K562 (cell line): ENCODE data around the gene TUBGCP6. TPM values are rescaled to one million over a fixed set of nuclear protein-coding genes. Genes with fewer than 3 reads are reported as not detected.

Source experiments
- ATAC-seq: fragments of 200-7000 bp; cut with Tn5 transposase; 3 replicates; pipeline ENCODE4 v1.9.1; 2020; ENCODE audit warnings: moderate library complexity
- BruUV-seq: library from RNA; stranded (reverse); fragments of 400-500 nt; replicated peaks from 2 replicates; lab custom pipeline; 2021; lab: Mats Ljungman, UMichigan
- CTCF ChIA-PET: fragments of 300-600 bp; formaldehyde crosslinking; extraction: SDS; loops from one replicate; lab custom pipeline; 2021; ENCODE audit warnings: low intra/inter-chr PET ratio; lab: Yijun Ruan, JAX
- POLR2A ChIA-PET: fragments of 300-600, 350-650 bp; sonication (Branson Sonifier 250); formaldehyde crosslinking; extraction: SDS; loops from one replicate; lab custom pipeline; 2021; ENCODE audit warnings: antibody characterized with exemption, inconsistent platforms; lab: Yijun Ruan, JAX
- DNase-seq, 4 experiments: peaks; one replicate each; pipeline versions ENCODE4 v3.0.0 to v3.0.0-alpha.2; 2011 to 2018; ENCODE audit warnings: low spot score in 3 of 4, mixed read lengths in 3 of 4; ENCODE audit errors: extremely low read depth in 1 of 4
- FAIRE-seq: peaks from 2 replicates; lab custom pipeline; 2011; peaks lifted over from hg19 to GRCh38; lab: Jason Lieb, UNC
- H2AFZ ChIP-seq: 2 replicates; pipeline ENCODE4 v1.6.0; 2011; ENCODE audit warnings: low read depth, low read length, control low read depth, inconsistent platforms
- H3K27ac ChIP-seq: fragments of 200-600 bp; 3 replicates; pipeline ENCODE4 v1.8.0; 2011; ENCODE audit warnings: low read depth, mild to moderate bottlenecking, control low read depth, inconsistent platforms, low read length, moderate library complexity, mixed read lengths; ENCODE audit errors: extremely low read depth
- H3K27me3 ChIP-seq, 2 experiments: fragments of 300-600 bp in 1 of 2; 2 replicates in 1 of 2; 3 replicates in 1 of 2; pipeline versions ENCODE4 v1.6.0 to v1.8.0; 2011; ENCODE audit warnings: inconsistent platforms in 2 of 2, low read length in 2 of 2, mild to moderate bottlenecking in 1 of 2, mixed read lengths in 1 of 2, moderate library complexity in 1 of 2; ENCODE audit not compliant: control insufficient read depth in 2 of 2, insufficient read depth in 2 of 2
- H3K36me3 ChIP-seq: fragments of 300-600 bp; 3 replicates; pipeline ENCODE4 v1.8.0; 2011; ENCODE audit warnings: mild to moderate bottlenecking, low read length, inconsistent platforms; ENCODE audit not compliant: control insufficient read depth, insufficient read depth
- H3K4me1 ChIP-seq, 2 experiments: fragments of 200-600 bp in 1 of 2; replicated peaks in 1 of 2; 2 replicates in 1 of 2; 3 replicates in 1 of 2; pipeline versions ENCODE4 v1.5.1 to v1.8.0; 2011; ENCODE audit warnings: inconsistent platforms in 2 of 2, low read length in 2 of 2, mild to moderate bottlenecking in 1 of 2, mixed read lengths in 1 of 2, moderate library complexity in 1 of 2; ENCODE audit not compliant: control insufficient read depth in 2 of 2, insufficient read depth in 2 of 2
- H3K4me2 ChIP-seq: 2 replicates; pipeline ENCODE4 v1.6.1; 2011; ENCODE audit warnings: low read length, control low read depth, inconsistent platforms, mixed read lengths; ENCODE audit not compliant: insufficient read depth
- H3K4me3 ChIP-seq: fragments of 200-600 bp; sonication (generic), shearing (Covaris generic); 2 replicates; pipeline ENCODE4 v1.5.1; 2016; ENCODE audit warnings: control low read depth, inconsistent platforms
- H3K79me2 ChIP-seq: fragments of 200-600 bp; 3 replicates; pipeline ENCODE4 v1.8.0; 2011; ENCODE audit warnings: low read length, inconsistent platforms; ENCODE audit not compliant: control insufficient read depth, insufficient read depth
- H3K9ac ChIP-seq, 2 experiments: 2 replicates each; pipeline versions ENCODE4 v1.6.0 to v1.6.1; 2011; ENCODE audit warnings: low read depth in 2 of 2, low read length in 2 of 2, control low read depth in 1 of 2, inconsistent platforms in 1 of 2, mild to moderate bottlenecking in 1 of 2, mixed read lengths in 1 of 2; ENCODE audit not compliant: insufficient read depth in 1 of 2
- H3K9me1 ChIP-seq: one replicate; pipeline ENCODE4 v1.6.0; 2011; ENCODE audit warnings: inconsistent platforms, mild to moderate bottlenecking, low read length, moderate library complexity; ENCODE audit not compliant: control insufficient read depth, insufficient read depth
- H3K9me3 ChIP-seq: replicated peaks from 2 replicates; pipeline ENCODE4 v1.5.1; 2011; ENCODE audit warnings: low read depth, low read length, inconsistent platforms; ENCODE audit not compliant: control insufficient read depth, insufficient read depth
- H4K20me1 ChIP-seq: replicated peaks from 2 replicates; pipeline ENCODE4 v1.6.1; 2011; ENCODE audit warnings: low read length, inconsistent platforms, mixed read lengths; ENCODE audit not compliant: control insufficient read depth, insufficient read depth
- NRF1 ChIP-seq, 2 experiments: fragments of 450-650 bp; IDR thresholded peaks in 1 of 2; conservative IDR thresholded peaks in 1 of 2; 2 replicates each; pipeline ENCODE4 v1.6.1; 2014; ENCODE audit warnings: mild to moderate bottlenecking in 2 of 2
- WGBS: fragments of 100-300 bp; shearing (Covaris generic); methylation state at CpG from one replicate; pipeline ENCODE4 v1.1.6; 2016; ENCODE audit warnings: low coverage, mixed read lengths; ENCODE audit not compliant: insufficient coverage; ENCODE audit errors: missing lambda C conversion rate; 5-methylcytosine and 5-hydroxymethylcytosine counted together
- in situ Hi-C: fragments of 300-500 bp; cut with MboI; formaldehyde crosslinking; loops from 4 replicates; pipeline ENCODE4 v1.15.0; 2018; ENCODE audit warnings: inconsistent platforms, mixed read lengths
- intact Hi-C: fragments of 100-400 bp; cut with micrococcal nuclease; formaldehyde crosslinking; loops from 2 replicates; pipeline ENCODE4 v1.14.2; 2022
- polyA plus RNA-seq, 8 experiments: library from polyadenylated mRNA; depleted of rRNA in 4 of 8; stranded (reverse) in 5 of 8; unstranded in 3 of 8; fragments of >200 nt; fragmentation: Nextera tagmentation in 2 of 8; fragmentation: Illumina TruSeq in 1 of 8; extraction: Ambion mirVana in 2 of 8; extraction: Trizol in 1 of 8; gene quantifications; 2 replicates each; pipeline versions ENCODE4 v1.2.1 to v1.2.3, GENCODE V29; 2011 to 2014; ENCODE audit warnings: inconsistent platforms in 1 of 8, missing spikeins in 1 of 8
- total RNA-seq, 7 experiments: library from RNA; depleted of rRNA in 6 of 7; stranded (reverse); fragments of >200 nt in 6 of 7; fragmentation: Illumina TruSeq in 2 of 7; extraction: Trizol in 2 of 7; gene quantifications; 2 replicates each; pipeline versions ENCODE4 v1.2.1 to v1.2.3, GENCODE V29; 2011 to 2021; ENCODE audit warnings: low replicate concordance in 1 of 7
- TF ChIP-seq, protein P1 (sequence below): sonication (generic); formaldehyde crosslinking; IDR thresholded peaks from 2 replicates; pipeline ENCODE4 v1.8.0; 2022; ENCODE audit warnings: mild to moderate bottlenecking, missing genetic modification reagents

Gene TUBGCP6
- total and polyA plus RNA-seq, 9 of the 15 experiments (the other 6 are each of a cell fraction or from before 2014, with no cell fraction given), result 0.76 to 33.0 (median 10.1) TPM

- no peak overlapping the region for H3K4me2 ChIP-seq
- no peaks in the 10 kb centered on the region for H3K9me1 ChIP-seq
- 67% methylated on average over 9 of the region's 15 CpGs for WGBS
- H4K20me1 ChIP-seq, result no peaks in the 10 kb centered on the region
- no peak overlapping the region for H2AFZ ChIP-seq
- TF ChIP-seq, protein P1, sequence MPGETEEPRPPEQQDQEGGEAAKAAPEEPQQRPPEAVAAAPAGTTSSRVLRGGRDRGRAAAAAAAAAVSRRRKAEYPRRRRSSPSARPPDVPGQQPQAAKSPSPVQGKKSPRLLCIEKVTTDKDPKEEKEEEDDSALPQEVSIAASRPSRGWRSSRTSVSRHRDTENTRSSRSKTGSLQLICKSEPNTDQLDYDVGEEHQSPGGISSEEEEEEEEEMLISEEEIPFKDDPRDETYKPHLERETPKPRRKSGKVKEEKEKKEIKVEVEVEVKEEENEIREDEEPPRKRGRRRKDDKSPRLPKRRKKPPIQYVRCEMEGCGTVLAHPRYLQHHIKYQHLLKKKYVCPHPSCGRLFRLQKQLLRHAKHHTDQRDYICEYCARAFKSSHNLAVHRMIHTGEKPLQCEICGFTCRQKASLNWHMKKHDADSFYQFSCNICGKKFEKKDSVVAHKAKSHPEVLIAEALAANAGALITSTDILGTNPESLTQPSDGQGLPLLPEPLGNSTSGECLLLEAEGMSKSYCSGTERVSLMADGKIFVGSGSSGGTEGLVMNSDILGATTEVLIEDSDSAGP (CRISPR knock-in tag), result no peak
- TF ChIP-seq NRF1 (conservative IDR thresholded peaks at IDR 0.05 in 1 of 2, IDR thresholded peaks at IDR 0.05 in 1 of 2), result no peak
- peaks cover 22 to 83% of the 10 kb centered on the region in 2 experiments; a peak in 4 of 5 replicates for H3K4me1 ChIP-seq
- in situ Hi-C loops (no loop called here), intact Hi-C loops (no loop called here)
- ATAC-seq, result no peak
- no peak for FAIRE-seq
- ChIA-PET CTCF (no interaction called here), POLR2A (interaction anchor here (1.5 kb wide), 1 partner anchor 14 kb away, joined by 4 read pairs; the partner anchor contains the start of gene HDAC10)
- 0 out of 3 replicates have a peak, but pooled peaks cover 3% of the 10 kb centered on the region for H3K36me3 ChIP-seq
- H3K4me3 ChIP-seq, result no peak overlapping the region
- H3K9me3 ChIP-seq, result no peaks in the 10 kb centered on the region
- DNase-seq, result no peak
- peaks cover 10% of the 10 kb centered on the region for H3K79me2 ChIP-seq
- H3K27me3 ChIP-seq, result no peaks in the 10 kb centered on the region
- H3K27ac ChIP-seq, result no peak overlapping the region
- H3K9ac ChIP-seq, result no peak overlapping the region
- BruUV-seq, result no TSS peak
These were observed 20.3 kb upstream of the TUBGCP6 start for GRCh38 chr22:50264946-50265669.
